CD4-positive, alpha-beta memory T cell (primary cell): Measurements from ENCODE around the gene PHC2. TPM values are rescaled to one million over a fixed set of nuclear protein-coding genes. Genes with fewer than 3 reads are reported as not detected.
A peak's percentile ranks its signal among the peaks of the same experiment; 100 is the strongest.

Experiments
- CTCF ChIA-PET: fragments of 350-600 bp; sonication (Branson Sonifier 250); formaldehyde crosslinking; loops from one replicate; lab custom pipeline; 2021; ENCODE audit warnings: inconsistent platforms; ENCODE audit not compliant: partially characterized antibody; lab: Charles Lee
- POLR2A ChIA-PET: fragments of 350-600 bp; sonication (Branson Sonifier 250); formaldehyde crosslinking; loops from one replicate; lab custom pipeline; 2021; ENCODE audit not compliant: partially characterized antibody; lab: Charles Lee
- DNase-seq, 5 donors: peaks; one replicate each; pipeline versions ENCODE4 v3.0.0 to v3.0.0-alpha.2; 2020 to 2022; ENCODE audit warnings: mixed read lengths in 1 of 5
- H3K27ac ChIP-seq: one replicate; pipeline ENCODE4 v1.7.0; 2013; ENCODE audit warnings: low read depth, low read length
- H3K27me3 ChIP-seq: 2 replicates; pipeline ENCODE4 v1.7.0; 2013; ENCODE audit warnings: mild to moderate bottlenecking, low read length, moderate library complexity; ENCODE audit not compliant: insufficient read depth
- H3K36me3 ChIP-seq: 2 replicates; pipeline ENCODE4 v1.7.0; 2013; ENCODE audit warnings: mild to moderate bottlenecking, low read length, moderate library complexity; ENCODE audit not compliant: insufficient read depth
- H3K4me1 ChIP-seq: 2 replicates; pipeline ENCODE4 v1.7.0; 2013; ENCODE audit warnings: mild to moderate bottlenecking, low read length, moderate library complexity; ENCODE audit not compliant: insufficient read depth
- H3K4me3 ChIP-seq, 2 donors: one replicate each; pipeline ENCODE4 v1.7.0; 2013; ENCODE audit warnings: low read length in 2 of 2, mild to moderate bottlenecking in 1 of 2
- H3K9me3 ChIP-seq, 2 donors: one replicate each; pipeline ENCODE4 v1.7.0; 2013; ENCODE audit warnings: low read length in 2 of 2, control low read depth in 1 of 2; ENCODE audit not compliant: control insufficient read depth in 1 of 2
- H3K27ac Mint-ChIP-seq, 7 donors: one replicate each; pipeline ENCODE4 v1.8.0; 2020 to 2021; ENCODE audit warnings: mixed read lengths in 7 of 7, mild to moderate bottlenecking in 6 of 7, inconsistent platforms in 3 of 7, moderate library complexity in 3 of 7
- H3K27me3 Mint-ChIP-seq, 2 donors: one replicate each; pipeline ENCODE4 v1.8.0; 2020 to 2021; ENCODE audit warnings: mixed read lengths in 2 of 2
- H3K36me3 Mint-ChIP-seq, 2 donors: one replicate each; pipeline ENCODE4 v1.8.0; 2020 to 2021; ENCODE audit warnings: mixed read lengths in 2 of 2, inconsistent platforms in 1 of 2, mild to moderate bottlenecking in 1 of 2
- H3K4me1 Mint-ChIP-seq, 4 donors: one replicate each; pipeline ENCODE4 v1.8.0; 2020 to 2021; ENCODE audit warnings: mixed read lengths in 4 of 4, mild to moderate bottlenecking in 1 of 4
- H3K4me3 Mint-ChIP-seq, 8 donors: one replicate each; pipeline ENCODE4 v1.8.0; 2020 to 2021; ENCODE audit warnings: mixed read lengths in 8 of 8, mild to moderate bottlenecking in 7 of 8, moderate library complexity in 6 of 8, inconsistent platforms in 3 of 8
- H3K9me3 Mint-ChIP-seq, 8 donors: one replicate each; pipeline ENCODE4 v1.8.0; 2020 to 2021; ENCODE audit warnings: mixed read lengths in 8 of 8, mild to moderate bottlenecking in 5 of 8, inconsistent platforms in 3 of 8, moderate library complexity in 1 of 8
- intact Hi-C: fragments of 100-400 bp; cut with micrococcal nuclease; formaldehyde crosslinking; loops from one replicate; pipeline ENCODE4 v1.15.1; 2023
- polyA plus RNA-seq, 2 donors: library from polyadenylated mRNA; unstranded; fragments of 300-500 nt; fragmentation: Illumina TruSeq; gene quantifications; one replicate each; pipeline ENCODE4 v1.2.3, GENCODE V29; 2021
- total RNA-seq, 2 experiments: library from RNA; stranded (reverse); gene quantifications; one replicate each; pipeline ENCODE4 v1.2.3, GENCODE V29; 2021

Gene PHC2
- total and polyA plus RNA-seq, 4 experiments from 2014 or later = 11.3 to 35.6 (median 30.4) TPM

DNA sequence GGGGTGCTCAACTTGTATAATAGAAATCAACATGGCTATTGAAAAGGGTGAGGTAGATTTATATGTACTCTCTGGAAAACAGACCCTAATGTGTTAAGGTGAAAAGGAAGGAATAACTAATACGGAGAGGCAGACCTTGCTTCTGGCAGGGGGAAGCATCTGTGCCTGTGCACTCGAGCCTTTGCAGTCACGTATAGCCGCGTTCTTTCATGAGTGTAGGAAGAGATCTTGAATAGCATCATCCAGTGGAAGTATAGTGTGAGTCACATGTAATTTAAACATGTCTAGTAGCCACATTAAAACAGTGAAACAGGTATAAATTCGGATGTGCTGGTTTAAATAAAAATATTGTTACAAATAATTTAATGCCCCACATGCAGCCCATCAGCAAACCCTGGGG lies 112.9 kb downstream of the PHC2 start:
- H3K27me3 ChIP-seq = no peaks in the 10 kb centered on the region
- POLR2A ChIA-PET = no interaction called here

DNA sequence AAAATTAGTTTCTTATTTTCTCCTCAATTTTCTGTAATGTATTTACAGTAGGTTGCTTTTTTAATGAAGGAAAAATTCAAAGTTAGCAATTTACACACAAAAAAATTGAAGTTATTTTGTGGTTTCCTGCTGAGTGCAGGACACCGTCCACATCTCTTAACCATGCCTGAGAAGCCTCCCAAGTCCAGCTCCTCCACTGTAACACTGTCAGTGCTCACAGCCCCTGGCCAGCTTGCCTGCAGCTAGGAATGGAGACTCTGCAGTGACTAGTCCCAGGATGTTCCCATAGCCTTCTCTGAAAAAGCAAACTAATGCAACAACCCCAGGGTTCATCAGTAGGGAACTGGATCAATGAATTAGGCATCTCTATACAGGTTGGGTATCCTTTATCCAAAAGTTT lies 113.5 kb downstream of the PHC2 start:
- Mint-ChIP-seq H3K36me3 (peaks cover 0 to 2% of the 10 kb centered on the region in 2 donors), H3K4me1 (peaks cover 0 to 11% (median 5%) of the 10 kb centered on the region in 4 donors), H3K9me3 (no peaks in the 10 kb centered on the region), H3K4me3 (no peak overlapping the region), H3K27ac (no peak overlapping the region), H3K27me3 (peaks cover 2% of the 10 kb centered on the region in 2 donors)
- intact Hi-C loops = no loop called here
- CTCF ChIA-PET = no interaction called here
- no peak overlapping the region for H3K4me3 ChIP-seq
- H3K27ac ChIP-seq = no peak overlapping the region
- no peaks in the 10 kb centered on the region for H3K9me3 ChIP-seq
- no peak for DNase-seq
- no peaks in the 10 kb centered on the region for H3K27me3 ChIP-seq
- POLR2A ChIA-PET = no interaction called here
- H3K4me1 ChIP-seq = no peaks in the 10 kb centered on the region
- no peaks in the 10 kb centered on the region for H3K36me3 ChIP-seq

More for the DNA sequence above, 112.9 kb downstream of the PHC2 start:
- CTCF ChIA-PET = no interaction called here
- Mint-ChIP-seq H3K4me1 (peaks cover 0 to 11% (median 5%) of the 10 kb centered on the region in 4 donors), H3K9me3 (no peaks in the 10 kb centered on the region), H3K36me3 (peaks cover under 1 to 2% of the 10 kb centered on the region in 2 donors), H3K4me3 (no peak overlapping the region), H3K27me3 (peaks cover 2% of the 10 kb centered on the region in 2 donors), H3K27ac (peak overlapping the region in 1 of 7 donors; percentile 44)
- intact Hi-C loops = no loop called here
- Histone ChIP-seq H3K27ac (no peak overlapping the region), H3K4me3 (no peak overlapping the region), H3K36me3 (no peaks in the 10 kb centered on the region), H3K4me1 (no peaks in the 10 kb centered on the region), H3K9me3 (no peaks in the 10 kb centered on the region)
- DNase-seq = no peak

DNA sequence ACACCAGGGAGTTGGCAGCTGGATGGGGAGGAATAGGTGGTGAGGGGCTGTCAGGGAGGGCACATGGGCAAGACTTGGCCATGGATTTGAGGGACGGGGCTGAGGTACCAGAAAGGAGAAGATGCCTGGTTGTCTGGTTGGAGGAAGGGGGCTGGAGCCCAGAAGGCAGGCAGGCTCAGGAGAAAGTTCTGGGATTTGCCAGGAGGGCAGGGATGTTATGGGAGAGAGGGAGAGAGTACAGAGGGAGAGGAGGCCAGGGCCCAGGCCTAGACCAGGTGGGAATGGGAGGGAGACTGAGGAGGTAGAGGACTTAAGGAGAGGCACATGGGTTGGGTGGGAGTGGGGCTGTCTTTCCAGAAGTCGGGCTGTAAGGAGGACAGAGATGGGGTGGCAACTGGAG lies 114.3 kb downstream of the PHC2 start:
- Mint-ChIP-seq H3K4me1 (peaks cover 0 to 11% (median 5%) of the 10 kb centered on the region in 4 donors), H3K4me3 (no peak overlapping the region), H3K27me3 (peaks cover 2% of the 10 kb centered on the region in 2 donors), H3K36me3 (peaks cover 0 to 2% of the 10 kb centered on the region in 2 donors), H3K27ac (peak overlapping the region in 3 of 7 donors; percentile 43 to 63 (median 58)), H3K9me3 (no peaks in the 10 kb centered on the region)
- Histone ChIP-seq H3K27me3 (no peaks in the 10 kb centered on the region), H3K9me3 (no peaks in the 10 kb centered on the region), H3K4me1 (no peaks in the 10 kb centered on the region), H3K36me3 (no peaks in the 10 kb centered on the region), H3K4me3 (no peak overlapping the region), H3K27ac (no peak overlapping the region)
- intact Hi-C loops = no loop called here
- ChIA-PET CTCF (no interaction called here), POLR2A (no interaction called here)
- DNase-seq = no peak

DNA sequence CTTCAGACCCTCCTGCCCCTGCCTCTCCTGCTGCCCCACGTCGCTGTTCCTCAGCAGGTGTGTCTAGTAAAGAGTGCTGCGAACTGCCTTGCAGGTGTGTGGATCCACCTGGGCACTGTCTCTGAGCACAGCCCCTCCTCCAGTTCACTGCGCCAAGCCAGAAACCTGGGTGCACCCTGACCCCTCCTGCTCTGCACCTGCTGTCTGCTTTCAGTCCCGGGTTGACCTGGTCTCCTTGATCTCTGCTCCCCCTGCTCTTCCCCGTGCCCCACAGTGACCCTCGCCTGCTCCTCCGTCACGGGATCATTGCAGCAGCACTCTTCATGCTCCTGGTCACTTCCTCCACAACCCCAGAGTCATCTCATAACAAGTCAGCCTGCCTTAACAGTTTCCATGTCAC lies 116.5 kb downstream of the PHC2 start:
- H3K4me1 ChIP-seq = no peaks in the 10 kb centered on the region
- H3K4me3 Mint-ChIP-seq = no peak overlapping the region
- H3K27ac ChIP-seq = no peak overlapping the region
- ChIA-PET CTCF (interaction anchor here (0.6 to 1.3 kb wide), 2 partner anchors 11 to 15 kb away, joined by 3 to 4 read pairs; no protein-coding TSS in a partner anchor), POLR2A (no interaction called here)
- peaks cover 0 to 11% (median 5%) of the 10 kb centered on the region in 4 donors for H3K4me1 Mint-ChIP-seq
- H3K9me3 Mint-ChIP-seq = no peaks in the 10 kb centered on the region
- no peak overlapping the region for H3K4me3 ChIP-seq
- H3K36me3 Mint-ChIP-seq = no peaks in the 10 kb centered on the region
- H3K9me3 ChIP-seq = no peaks in the 10 kb centered on the region
- no peaks in the 10 kb centered on the region for H3K36me3 ChIP-seq
- intact Hi-C loops = no loop called here
- H3K27me3 Mint-ChIP-seq = peaks cover 2 to 7% of the 10 kb centered on the region in 2 donors
- H3K27me3 ChIP-seq = no peaks in the 10 kb centered on the region
- DNase-seq = no peak
- H3K27ac Mint-ChIP-seq = no peak overlapping the region

DNA sequence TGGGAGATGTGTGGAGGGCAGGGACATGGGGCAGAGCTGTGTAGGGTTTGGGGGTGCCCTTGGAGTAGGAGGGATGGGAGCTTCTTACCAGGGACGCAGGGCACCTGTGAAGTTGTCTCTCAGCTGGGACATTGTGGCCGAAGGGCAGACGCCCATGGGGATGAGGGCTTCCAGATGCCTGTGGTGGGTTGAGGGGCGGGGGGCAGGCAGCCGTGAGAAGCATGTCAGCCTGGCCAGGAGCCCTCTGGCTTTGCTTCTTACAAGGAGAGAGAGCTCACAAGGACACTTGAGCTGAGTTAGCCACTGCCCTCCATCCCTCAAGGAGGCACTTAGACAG lies 118.5 kb downstream of the PHC2 start:
- no peaks in the 10 kb centered on the region for H3K36me3 ChIP-seq
- H3K9me3 ChIP-seq = no peaks in the 10 kb centered on the region
- no peak overlapping the region for H3K27ac Mint-ChIP-seq
- no peak for DNase-seq
- no peak overlapping the region for H3K4me3 ChIP-seq
- intact Hi-C loops = no loop called here
- no peaks in the 10 kb centered on the region for H3K36me3 Mint-ChIP-seq
- POLR2A ChIA-PET = no interaction called here
- no peaks in the 10 kb centered on the region for H3K9me3 Mint-ChIP-seq
- no peaks in the 10 kb centered on the region for H3K27me3 ChIP-seq
- no peaks in the 10 kb centered on the region for H3K4me1 ChIP-seq
- H3K4me3 Mint-ChIP-seq = no peak overlapping the region
- peaks cover 0 to 11% (median 5%) of the 10 kb centered on the region in 4 donors for H3K4me1 Mint-ChIP-seq
- peaks cover 4 to 10% of the 10 kb centered on the region in 2 donors for H3K27me3 Mint-ChIP-seq
- H3K27ac ChIP-seq = no peak overlapping the region
- CTCF ChIA-PET = interaction anchor here (1.2 to 2.3 kb wide), 3 partner anchors 15 to 17 kb away, joined by 5 to 9 read pairs (median 5); no protein-coding TSS in a partner anchor

DNA sequence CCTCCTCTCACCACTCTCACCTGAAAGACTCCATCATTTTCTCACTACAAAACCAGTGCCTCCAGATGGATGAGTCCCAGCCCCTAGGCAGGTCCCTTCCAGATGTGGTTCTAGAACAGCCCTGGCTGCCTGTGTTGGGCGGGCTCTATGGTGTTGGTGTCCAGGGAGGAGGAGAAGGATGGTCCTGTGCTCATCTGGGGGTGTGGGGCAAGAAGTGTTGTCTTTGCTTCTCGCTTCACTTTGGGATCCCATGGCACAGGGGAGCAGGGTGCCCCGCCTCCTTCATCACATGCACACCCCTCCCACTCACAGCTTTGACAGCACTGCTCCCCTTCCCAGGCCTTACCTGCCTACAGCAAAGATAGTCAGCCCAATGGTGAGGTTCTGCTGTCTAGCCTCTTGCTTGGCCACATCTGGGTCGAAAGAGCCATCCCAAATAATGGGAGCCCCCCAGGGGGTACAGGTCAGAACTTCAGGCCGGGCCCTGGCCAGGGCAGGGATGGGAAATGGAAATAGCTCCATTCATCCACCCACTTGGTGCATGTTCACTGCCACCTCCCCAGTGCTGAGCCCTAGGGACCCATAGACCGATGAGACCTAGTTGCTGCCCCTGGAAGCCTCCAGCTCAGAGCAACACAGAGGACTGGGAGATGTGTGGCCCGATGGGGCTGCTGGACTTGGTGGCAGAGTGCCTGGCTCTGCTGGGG lies 119.0 kb downstream of the PHC2 start:
- Histone ChIP-seq H3K36me3 (no peaks in the 10 kb centered on the region), H3K4me3 (no peak overlapping the region), H3K9me3 (no peaks in the 10 kb centered on the region), H3K4me1 (no peaks in the 10 kb centered on the region), H3K27me3 (no peaks in the 10 kb centered on the region), H3K27ac (no peak overlapping the region)
- CTCF ChIA-PET = interaction anchor here (1.2 to 2.3 kb wide), 2 partner anchors 15 to 16 kb away, joined by 5 to 9 read pairs; no protein-coding TSS in a partner anchor
- H3K36me3 Mint-ChIP-seq = no peaks in the 10 kb centered on the region
- no peak overlapping the region for H3K27ac Mint-ChIP-seq
- peaks cover 4 to 10% of the 10 kb centered on the region in 2 donors for H3K27me3 Mint-ChIP-seq
- no peak overlapping the region for H3K4me3 Mint-ChIP-seq
- intact Hi-C loops = no loop called here
- POLR2A ChIA-PET = no interaction called here
- no peak for DNase-seq
- H3K4me1 Mint-ChIP-seq = peaks cover 0 to 9% (median 5%) of the 10 kb centered on the region in 4 donors
- no peaks in the 10 kb centered on the region for H3K9me3 Mint-ChIP-seq

DNA sequence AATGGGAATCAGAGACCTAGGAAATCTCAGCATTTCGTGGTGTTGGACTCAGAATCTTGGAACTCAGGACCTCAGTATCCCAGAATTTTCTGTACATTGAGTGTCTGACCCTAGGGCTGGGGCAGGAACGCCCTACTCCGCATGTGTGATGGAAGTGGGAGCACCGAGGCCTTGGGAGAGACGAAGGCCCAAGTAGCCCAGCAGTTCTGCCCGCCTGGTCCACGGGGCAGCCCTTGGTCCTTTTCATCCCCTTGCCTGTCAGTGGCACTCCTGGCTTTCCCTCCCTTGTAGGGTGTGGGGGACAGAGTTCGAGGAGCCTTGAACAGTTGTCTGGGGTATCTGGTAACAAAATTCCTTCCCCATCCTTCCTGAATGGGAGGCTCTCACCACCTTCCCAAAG lies 120.2 kb downstream of the PHC2 start:
- intact Hi-C loops = no loop called here
- Mint-ChIP-seq H3K4me1 (peaks cover 0 to 3% (median 2%) of the 10 kb centered on the region in 4 donors), H3K27me3 (peaks cover 6 to 17% of the 10 kb centered on the region in 2 donors), H3K4me3 (no peak overlapping the region), H3K9me3 (no peaks in the 10 kb centered on the region), H3K36me3 (no peaks in the 10 kb centered on the region), H3K27ac (no peak overlapping the region)
- Histone ChIP-seq H3K4me3 (no peak overlapping the region), H3K27ac (no peak overlapping the region), H3K36me3 (no peaks in the 10 kb centered on the region), H3K27me3 (no peaks in the 10 kb centered on the region), H3K9me3 (no peaks in the 10 kb centered on the region), H3K4me1 (no peaks in the 10 kb centered on the region)
- ChIA-PET CTCF (no interaction called here), POLR2A (no interaction called here)
- no peak for DNase-seq
